CD4-positive, alpha-beta T cell treated with Interleukin-10 for 1 hour (primary cell): ENCODE results near the gene IFT80.
A peak's percentile ranks its signal among the peaks of the same experiment; 100 is the strongest.
"Not testable (repeated sequence)": the region's sequence is repeated elsewhere in the genome, so short reads cannot be mapped to it uniquely, and the experiment has no call there.

Experiments
- DNase-seq: peaks from one replicate; pipeline ENCODE4 v3.0.0-alpha.2; 2020

Gene IFT80

DNA sequence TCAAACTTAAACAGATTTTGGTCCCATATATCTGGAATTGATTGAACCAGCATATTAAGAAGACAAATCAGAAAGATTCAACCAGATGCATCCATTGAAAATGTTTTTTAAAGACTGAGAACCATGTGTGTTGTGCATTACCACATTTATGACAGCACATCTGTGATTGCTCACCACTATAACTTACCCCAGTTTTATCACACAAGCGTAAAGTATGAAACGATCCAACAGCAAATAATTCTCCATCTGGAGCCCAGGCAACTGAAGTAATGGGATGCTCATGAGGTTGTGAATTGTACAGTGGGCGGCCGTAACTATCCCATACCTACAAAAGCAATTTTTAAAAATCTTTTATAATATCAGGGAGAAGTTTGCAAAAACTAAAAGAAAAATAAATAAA is 43.2 kb downstream of the IFT80 start:
- no peak for DNase-seq

DNA sequence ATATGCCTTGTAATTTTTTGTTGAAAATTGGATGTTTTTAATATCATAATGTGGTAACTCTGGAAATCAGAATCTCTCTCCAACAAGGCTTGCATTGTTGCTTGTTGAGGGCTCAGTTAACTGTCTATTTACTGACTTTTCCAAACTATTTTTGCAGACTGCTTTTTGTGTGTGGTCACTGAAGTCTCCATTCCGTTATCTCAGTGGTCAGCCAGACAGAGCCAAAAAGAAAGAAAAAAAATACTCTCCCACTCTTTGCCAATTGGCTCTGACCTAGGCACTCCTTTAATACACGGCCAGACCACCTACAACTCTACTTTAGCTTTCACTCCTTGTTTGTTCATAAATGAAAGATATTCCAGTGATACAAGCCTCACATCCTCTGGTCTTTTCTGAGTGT is 52.5 kb downstream of the IFT80 start:
- DNase-seq = no peak

DNA sequence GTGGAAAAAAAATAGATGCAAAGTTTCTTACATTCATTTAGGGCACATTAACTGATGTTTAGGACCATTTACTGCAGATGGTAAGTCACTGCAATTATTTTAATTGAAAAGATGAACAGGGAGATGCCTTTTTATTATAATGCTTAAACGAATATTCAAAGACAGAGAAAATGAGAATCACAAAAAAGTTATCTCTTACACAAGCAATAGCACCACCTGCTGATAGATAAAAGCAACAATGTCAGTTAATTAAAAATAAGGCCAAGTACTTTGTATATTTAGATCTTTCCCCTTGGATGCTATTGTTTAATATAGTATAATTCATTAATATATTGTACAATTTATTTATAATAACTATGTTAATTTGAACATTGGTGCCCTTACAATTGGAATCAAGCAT is 55.9 kb downstream of the IFT80 start:
- peak; percentile 8 for DNase-seq

DNA sequence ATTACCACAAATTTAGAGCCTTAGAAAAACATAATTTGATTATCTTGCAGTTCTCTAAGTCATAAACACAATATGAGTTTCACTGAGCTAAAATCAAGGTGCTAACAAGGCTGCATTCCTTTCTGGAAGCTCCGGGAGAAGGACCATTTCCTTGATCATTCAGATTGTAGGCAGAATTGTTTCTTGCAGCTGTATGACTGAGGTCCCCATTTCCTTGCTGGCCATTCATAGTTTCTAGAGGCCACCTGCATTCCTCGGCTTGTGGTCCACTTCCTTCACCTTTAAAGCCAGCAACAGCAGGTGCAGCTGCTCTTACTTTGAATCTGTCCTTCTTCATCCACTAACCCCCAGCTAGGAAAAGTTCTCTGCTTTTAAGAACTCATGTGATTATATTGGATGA is 58.7 kb downstream of the IFT80 start:
- no peak for DNase-seq

DNA sequence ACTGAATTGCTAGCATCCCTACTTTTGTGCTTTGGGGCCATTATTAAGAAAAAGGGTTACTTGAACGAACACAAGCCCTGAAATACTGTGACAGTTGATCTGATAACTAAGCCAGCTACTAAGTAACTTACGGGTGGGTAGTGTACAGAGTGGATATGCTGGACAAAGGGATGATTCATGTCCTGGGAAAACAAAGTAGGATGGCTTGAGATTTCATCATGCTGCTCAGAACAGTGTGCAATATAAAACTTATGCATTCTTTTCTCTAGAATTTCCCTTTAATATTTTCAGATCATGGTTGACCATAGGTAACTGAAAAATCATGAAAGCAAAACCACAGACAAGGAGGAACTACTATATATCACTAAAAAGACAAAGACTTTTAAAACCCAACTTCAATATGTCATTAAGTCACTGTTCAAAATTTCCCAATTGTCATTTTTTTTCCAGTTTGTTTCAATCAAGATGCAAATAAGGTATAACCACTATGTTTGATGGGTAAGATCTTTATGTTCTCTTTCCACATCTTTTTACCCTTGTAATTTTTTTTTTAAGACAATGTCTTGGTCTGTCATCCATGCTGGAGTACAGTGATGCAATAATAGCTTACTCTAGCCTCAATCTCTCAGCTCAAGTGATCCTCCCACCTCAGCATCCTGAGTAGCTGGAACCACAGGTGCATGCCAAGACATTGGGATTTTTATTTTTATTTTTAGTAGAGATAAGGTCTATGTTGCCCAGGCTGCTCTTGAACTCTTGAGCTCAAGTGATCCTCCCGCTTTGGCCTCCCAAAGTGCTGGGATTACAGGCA is 67.7 kb downstream of the IFT80 start:
- DNase-seq = no peak

DNA sequence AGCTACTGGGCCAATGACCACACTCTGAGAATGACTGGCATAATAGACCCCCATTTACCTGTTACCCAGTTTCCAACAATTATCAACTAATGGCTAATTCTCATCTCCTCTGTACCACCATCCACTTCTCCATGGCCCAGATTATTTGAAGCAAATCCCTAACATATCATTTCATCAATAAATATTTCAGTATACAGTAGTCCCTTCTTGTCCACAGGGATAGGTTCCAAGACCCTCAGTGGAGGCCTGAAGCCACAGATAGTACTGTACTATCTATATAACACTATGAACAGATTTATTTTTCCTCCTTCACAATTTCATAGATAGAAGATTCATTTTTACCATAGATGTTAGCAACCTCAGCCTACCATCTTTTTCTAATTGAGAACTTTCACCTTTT is 68.3 kb downstream of the IFT80 start:
- no peak for DNase-seq

DNA sequence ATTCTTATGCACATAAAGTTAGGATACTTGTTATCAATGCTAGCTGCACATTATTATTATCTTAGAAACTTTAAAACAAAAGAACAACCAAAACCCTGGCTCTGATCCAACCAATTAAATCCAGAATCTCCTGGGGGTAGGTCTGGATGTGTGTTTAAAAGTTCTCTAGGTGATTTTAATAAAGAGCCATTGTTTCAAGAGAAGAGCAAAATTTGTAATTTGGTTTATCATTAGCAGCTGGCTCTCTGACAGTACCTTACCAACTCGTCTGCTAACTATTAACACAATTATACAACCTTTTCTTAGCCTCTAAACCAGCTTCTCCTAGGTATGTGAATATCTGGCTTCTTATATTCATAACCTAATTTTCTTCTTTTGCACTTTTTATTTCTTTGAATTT is 68.9 kb downstream of the IFT80 start:
- no peak for DNase-seq

DNA sequence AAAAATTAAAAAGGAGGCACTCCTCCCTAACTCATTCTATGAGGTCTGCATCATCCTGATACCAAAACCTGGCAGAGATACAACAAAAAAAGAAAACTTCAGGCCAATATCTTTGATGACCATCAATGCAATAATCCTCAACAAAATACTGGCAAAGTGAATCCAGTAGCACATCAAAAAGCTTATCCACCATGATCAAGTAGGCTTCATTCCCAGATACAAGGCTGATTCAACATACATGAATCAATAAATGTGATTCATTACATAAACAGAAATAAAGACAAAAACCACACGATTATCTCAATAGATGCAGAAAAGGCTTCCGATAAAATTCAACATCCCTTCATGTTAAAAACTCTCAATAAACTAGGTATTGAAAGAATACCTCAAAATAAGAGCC is 72.7 kb downstream of the IFT80 start:
- DNase-seq = not testable (repeated sequence)

DNA sequence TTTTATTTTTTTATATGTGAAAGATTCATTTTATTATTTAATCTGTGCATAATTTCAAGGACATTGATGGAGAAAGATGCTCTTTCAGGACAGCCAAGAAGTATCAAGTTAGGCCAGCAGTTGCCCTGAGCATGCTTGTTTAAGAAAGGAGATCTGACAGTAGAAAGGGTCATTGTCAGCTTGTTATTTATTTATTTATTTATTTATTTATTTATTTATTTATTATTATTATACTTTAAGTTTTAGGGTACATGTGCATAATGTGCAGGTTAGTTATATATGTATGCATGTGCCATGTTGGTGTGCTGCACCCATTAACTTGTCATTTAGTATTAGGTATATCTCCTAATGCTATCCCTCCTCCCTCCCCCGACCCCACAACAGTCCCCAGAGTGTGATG is 77.2 kb downstream of the IFT80 start:
- not testable (repeated sequence) for DNase-seq

DNA sequence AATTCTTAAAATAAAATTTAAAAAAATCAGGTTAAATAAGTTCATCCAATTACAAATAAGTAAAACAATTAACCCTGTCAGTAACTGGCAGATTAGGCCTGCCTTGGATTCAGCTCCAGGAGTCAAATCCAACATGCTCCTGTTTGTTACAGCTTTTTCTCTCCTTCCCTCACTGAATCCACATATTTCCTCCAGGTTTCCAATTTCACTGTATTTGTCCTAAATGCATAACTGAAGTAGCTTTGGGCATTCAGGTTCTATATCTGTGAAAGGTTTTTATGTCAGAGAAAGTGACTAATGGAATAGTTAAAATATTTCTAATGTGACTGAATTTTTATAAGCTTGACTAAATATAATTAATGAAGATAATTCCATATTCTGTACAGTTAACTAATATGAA is 79.7 kb downstream of the IFT80 start:
- no peak for DNase-seq

DNA sequence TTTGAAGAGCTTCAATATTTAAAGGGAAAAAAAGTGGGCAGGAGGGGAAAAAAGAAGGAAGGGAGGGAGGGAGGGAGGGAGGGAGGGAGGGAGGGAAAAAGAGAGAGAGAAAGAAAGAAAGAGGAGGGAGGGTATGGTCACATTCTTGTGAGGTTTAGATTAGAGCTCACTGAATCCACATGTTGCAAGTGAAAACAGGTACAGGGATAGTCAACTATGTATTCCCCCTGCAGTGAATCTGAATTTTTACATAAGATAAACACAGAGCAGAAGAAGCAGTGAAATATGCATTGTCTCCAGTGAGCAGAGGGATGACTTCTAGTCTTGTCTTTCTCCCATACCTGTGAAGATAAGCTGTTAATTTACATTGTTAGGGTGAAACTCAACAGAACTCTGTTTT is 84.0 kb downstream of the IFT80 start:
- no peak for DNase-seq

DNA sequence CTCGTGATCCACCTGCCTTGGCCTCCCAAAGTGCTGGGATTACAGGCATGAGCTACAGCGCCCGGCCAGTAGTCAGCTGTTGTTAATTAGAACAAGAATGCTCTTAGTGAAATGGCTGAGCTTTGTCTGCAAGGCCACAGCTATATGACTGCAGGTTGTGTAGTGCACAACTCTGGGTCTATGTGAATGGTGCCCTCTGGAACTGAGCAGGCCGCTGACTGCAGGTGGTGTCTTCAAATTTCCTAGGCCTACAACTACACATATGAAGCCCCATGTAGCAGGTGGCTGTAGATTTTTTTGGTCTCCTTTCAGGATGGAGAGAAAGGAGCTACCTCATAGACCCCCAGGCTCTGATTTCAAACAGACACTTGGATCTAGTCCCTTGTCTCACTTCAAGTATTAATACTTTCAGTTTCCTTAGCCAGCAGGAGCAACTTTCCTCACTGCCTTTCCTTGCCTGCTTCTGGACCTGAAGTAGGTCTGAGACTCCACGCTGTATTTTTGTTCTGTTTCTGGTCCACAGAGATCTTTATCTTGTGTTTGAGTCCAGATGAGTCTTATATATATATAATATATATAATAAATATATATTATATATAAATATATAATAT is 86.9 kb downstream of the IFT80 start:
- DNase-seq = no peak

DNA sequence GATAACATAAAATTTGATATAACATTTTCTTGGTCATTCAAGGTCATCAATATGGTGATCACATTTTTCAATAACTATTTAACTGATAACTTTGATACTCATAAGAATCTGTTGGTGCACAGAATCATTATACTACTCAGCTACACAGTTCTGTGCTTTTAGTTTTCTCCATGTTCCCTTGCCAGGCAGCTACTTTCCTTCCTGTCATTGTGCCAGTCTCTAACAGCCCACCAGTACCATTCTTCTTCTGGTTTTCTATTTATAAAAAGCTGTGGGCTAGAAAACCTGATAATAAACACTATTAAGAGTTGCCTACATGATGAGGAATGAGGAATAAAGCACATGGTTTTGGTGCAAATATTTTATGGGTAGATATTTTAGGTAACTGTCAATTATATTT is 96.2 kb downstream of the IFT80 start:
- DNase-seq = no peak

DNA sequence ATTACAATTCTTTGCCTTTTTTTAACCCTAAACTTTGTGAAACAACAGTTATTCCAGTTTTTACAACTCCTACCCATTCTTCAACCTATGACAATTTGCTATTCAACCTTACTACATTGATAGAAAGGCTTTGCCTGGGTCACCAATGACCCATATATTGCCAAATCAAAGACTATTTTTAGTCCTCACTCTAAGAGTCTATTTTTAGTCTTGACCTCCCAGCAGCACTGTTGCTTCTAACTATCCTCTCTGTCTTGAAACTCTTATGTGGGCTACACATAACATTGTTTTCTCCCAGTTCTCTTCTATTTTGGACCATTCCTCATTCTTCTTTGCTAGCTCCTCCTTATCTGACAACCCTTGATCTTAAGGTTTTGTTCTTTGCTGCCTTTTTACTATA is 102.4 kb downstream of the IFT80 start:
- DNase-seq = no peak

DNA sequence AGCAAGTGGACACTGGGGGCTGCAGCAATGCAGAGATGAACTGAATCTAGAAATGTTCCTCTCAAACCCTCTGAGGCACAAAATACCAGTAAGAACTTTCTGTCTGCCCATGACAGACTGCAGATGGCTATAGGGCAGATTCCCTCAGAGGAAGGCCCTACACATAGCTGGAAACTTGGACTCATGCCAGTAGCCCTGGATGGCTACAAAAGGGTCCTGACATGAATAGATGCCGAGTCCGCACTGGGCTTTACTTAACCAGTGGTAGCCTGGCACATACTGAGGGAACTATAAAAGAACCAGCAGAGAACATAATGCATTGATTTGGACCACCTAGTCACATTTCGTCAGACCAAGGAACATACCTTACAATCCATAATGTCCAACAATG is 107.1 kb downstream of the IFT80 start:
- DNase-seq = no peak

DNA sequence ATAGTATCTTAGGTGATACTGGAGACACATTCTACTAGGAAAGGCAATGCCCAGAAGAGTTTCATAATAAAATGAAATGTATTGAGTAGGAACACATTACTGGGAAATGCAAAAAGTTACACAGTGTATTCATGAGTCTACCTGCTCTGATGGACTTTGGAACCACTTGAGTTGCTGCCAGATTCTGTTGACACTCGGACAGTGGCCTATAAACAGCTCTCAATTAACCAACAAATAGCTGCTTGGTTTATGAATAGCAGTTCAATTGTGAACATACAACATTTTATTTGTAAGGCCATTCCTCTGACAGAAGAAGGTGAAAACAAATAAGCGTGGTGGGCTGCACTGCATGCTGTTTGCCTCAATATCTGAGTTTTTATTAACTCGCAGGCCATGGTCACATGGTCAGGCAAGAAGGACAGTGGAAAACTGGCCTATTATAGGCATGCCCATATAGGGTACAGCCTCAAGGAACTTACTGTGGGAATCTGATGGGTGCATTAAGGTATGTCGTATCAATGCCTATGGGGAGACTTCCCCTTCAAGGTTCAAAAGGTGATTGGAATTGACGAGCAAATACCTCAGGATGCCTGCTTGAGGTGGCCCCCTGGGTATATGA is 107.6 kb downstream of the IFT80 start:
- DNase-seq = no peak

DNA sequence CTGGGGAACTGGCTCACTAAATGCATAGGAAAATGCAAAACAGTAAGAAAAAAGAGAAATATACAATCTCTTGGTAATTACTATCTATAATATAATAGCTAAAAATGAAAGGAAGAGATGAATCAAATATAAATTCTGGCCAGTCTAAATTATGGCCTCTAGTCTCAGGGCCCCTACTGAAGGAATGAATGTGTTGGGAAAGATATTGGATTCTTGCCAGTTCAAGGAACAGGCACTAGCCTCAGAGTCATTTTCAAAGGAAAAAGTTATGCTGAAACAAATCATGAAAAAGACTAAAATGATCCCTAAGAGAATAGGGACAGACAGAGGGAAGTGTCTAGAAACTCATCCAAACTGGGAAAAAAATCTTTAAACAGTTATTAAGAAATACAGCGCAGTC is 111.4 kb downstream of the IFT80 start:
- DNase-seq = no peak

DNA sequence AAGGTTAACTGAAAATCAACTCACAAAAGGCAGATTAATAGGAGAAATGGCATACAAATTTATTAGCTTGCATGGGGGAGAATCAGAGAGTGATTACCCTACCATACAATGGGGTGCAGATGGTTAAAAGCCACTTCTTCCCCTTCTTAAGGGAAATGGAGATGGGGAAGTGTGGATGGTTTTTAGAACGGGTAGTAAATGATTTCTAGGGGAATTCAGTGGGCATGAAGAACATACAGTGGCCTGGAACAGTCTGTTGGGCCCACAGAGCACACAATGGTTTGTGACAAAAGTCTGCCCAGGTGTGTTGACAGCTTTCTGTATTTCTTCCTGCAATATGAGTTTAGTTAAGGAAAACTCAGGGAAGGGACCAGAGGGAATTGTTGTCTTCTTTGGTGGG is 112.8 kb downstream of the IFT80 start:
- no peak for DNase-seq

DNA sequence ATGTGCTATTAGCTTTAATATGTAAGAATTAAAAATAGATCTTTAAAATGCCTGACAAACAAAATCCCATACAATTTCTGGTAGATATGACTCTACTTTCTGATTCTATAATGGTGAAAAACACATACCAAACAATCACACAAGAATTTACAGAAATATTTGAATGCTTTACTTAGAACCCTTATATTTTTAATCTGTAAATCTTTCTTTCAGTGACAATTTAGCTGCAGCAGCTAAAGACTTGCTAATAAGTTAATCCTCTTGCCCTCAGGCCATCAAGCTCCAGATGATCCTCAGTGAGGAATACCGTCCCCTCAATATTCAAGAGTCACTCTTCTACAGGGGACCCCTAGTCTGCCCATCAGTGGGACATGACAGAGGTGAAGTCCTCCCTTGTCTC is 118.2 kb downstream of the IFT80 start:
- no peak for DNase-seq

DNA sequence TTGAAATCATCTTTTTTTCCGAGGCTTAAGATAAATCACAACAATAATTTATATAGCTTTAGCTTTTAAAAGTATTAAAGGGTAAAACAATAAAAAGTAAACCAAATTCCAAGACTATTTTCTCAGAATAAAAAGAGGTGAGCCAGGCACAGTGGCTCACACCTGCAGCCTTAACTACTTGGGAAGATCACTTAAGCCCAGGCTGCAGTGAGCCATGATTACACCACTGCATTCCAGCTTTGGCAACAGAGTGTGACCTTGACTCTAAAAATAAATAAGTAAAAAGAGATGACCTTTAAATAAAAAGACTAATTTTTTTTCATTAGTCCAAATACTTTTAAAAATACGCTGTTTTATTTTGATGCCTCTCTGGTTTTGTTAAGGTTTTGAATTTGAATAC is 119.4 kb downstream of the IFT80 start:
- DNase-seq = no peak

DNA sequence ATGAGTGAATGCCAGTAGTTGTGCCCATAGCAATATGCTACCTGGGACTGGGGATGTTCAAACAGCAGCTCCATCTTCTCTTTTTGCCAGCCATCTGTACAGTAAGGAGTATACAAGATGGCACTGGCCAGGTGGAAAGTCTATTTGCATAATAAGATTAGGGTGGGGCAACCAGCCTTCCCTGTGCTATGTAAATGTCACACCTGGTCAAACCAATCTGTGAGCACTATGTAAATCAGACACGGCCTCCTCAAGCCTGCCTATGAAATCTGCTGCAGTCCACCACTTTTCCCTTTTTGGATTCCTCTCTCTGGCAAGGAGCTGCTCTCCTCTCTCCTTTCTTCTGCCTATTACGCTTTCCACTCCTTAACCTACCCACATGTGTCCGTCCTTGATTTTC is 120.8 kb downstream of the IFT80 start:
- DNase-seq = no peak

DNA sequence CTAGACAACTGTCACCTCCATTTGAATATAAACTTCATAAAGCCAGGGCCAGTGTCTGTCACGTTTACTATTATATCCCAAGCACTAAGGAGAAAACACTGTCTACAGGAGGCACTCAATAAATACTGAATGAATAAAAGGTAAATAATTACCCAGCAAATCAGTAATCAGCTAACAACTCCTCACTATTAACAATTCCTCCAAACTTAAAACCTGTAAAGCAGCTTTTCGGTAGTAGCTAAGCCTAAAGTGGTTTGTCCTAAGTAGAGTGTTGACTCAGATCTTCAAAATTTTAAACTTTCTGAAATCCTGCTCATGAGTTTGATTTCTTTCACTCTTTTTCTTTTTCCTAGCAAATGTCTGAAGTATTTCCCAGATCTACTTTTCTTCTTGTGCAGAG is 133.9 kb downstream of the IFT80 start:
- DNase-seq = no peak

DNA sequence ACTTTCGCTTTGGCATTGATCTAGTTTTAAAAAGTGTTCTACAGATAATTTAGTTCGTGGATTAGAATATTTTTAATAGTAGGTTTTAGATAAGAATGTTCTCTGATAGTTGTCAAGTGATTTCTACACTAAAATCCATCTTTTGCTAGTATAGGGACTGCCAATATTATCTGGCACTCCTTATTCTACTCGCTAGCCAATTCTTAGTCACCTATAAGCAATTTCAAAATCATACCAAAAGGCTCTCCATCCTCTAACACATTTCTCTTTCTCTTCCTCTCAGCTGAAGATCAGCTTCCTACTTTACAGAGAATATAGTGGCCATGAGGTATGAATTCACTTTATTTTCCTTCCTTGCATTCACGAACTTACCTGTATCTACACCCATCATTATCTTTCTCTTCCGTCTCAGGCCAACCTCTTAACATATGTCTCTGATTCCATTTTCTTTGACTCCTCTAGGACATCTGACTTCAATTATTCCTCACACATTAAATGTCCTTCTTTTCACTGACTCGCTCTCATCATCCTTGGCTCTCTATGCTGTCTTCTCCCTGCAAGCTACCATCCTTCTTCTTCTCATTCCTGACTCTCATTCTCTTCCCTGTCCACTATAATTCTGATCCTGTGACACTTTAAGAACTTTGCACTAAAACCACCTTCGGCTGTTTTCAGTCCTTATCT is 138.3 kb downstream of the IFT80 start:
- no peak for DNase-seq

DNA sequence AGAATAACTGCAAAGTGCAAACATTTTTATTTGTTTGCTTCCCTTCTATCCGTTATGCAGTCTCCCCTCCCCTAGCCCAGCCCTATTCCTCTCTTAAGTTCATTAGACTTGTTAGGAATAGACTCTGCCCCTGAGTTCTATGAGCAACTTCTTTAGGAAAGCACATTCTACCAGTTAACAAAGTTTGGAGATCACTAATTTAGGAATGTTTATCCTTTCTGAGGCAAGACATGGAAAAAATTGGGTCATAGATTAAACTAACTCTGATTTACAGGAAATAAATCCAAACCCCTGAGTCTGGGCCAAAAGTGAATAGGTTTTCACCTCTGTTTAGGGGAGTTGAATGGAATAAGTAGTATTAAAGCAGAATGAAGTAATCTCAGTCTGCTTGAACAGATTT is 139.4 kb downstream of the IFT80 start:
- no peak for DNase-seq
